Transverse colon (tissue), 3 donors: ENCODE measurements around the gene THEM5.
"Not testable (repeated sequence)": the region's sequence is repeated elsewhere in the genome, so short reads cannot be mapped to it uniquely, and the experiment has no call there.

ENCODE experiments used
- EP300 ChIP-seq: sonication (generic); formaldehyde crosslinking; IDR thresholded peaks from one replicate; pipeline ENCODE4 v1.6.1; 2017; ENCODE audit warnings: antibody characterized with exemption, low read depth
- POLR2A ChIP-seq: fragments of 450-650 bp; IDR thresholded peaks from one replicate; pipeline ENCODE4 v1.6.1; 2016; ENCODE audit warnings: antibody characterized with exemption, mild to moderate bottlenecking, moderate library complexity
- TF ChIP-seq, protein P1 (sequence below), 5 experiments: fragments of 200-600 bp in 3 of 5; fragments of 450-650 bp in 2 of 5; sonication (generic) in 3 of 5; IDR thresholded peaks; 1 replicate in 2 of 5; 2 replicates in 3 of 5; pipeline ENCODE4 v1.5.1; 2016 to 2017; ENCODE audit warnings: antibody characterized with exemption in 5 of 5, inconsistent platforms in 3 of 5, mild to moderate bottlenecking in 2 of 5, moderate library complexity in 1 of 5

DNA sequence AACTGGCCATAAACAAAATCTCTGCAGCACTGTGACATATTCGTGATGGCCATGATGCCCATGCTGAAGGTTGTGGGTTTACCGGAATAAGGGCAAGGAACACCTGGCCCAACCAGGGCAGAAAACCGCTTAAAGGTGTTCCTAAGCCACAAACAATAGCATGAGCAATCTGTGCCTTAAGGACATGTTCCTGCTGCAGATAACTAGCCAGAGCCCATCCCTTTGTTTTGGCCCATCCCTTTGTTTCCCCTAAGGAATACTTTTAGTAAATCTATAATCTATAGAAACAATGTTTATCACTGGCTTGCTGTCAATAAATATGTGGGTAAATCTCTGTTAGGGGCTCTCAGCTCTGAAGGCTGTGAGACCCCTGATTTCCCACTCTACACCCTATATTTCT is 47.3 kb upstream of the THEM5 start:
- not testable (repeated sequence) for TF ChIP-seq POLR2A, EP300
- TF ChIP-seq, protein P1, sequence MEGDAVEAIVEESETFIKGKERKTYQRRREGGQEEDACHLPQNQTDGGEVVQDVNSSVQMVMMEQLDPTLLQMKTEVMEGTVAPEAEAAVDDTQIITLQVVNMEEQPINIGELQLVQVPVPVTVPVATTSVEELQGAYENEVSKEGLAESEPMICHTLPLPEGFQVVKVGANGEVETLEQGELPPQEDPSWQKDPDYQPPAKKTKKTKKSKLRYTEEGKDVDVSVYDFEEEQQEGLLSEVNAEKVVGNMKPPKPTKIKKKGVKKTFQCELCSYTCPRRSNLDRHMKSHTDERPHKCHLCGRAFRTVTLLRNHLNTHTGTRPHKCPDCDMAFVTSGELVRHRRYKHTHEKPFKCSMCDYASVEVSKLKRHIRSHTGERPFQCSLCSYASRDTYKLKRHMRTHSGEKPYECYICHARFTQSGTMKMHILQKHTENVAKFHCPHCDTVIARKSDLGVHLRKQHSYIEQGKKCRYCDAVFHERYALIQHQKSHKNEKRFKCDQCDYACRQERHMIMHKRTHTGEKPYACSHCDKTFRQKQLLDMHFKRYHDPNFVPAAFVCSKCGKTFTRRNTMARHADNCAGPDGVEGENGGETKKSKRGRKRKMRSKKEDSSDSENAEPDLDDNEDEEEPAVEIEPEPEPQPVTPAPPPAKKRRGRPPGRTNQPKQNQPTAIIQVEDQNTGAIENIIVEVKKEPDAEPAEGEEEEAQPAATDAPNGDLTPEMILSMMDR (IDR thresholded peaks at IDR 0.05) = not testable (repeated sequence)
